LNCaP clone FGC (cell line): Measurements from ENCODE around the gene TMEM239.

ENCODE experiments used
- DNase-seq: peaks from one replicate; pipeline ENCODE4 v3.0.0-alpha.2; 2011; ENCODE audit warnings: low read depth
- H3K4me3 ChIP-seq: 2 replicates; pipeline ENCODE4 v1.5.1; 2011; ENCODE audit warnings: mild to moderate bottlenecking, low read depth, low read length, control low read depth
- CTCF ChIP-seq: IDR thresholded peaks from 2 replicates; pipeline ENCODE4 v1.5.1; 2012; ENCODE audit warnings: mild to moderate bottlenecking; ENCODE audit not compliant: control insufficient read depth, insufficient read depth; ENCODE audit errors: extremely low read depth

Gene TMEM239

GRCh38 chr20:2867081-2867864 lies 51.1 kb downstream of the TMEM239 start:
- no peak for TF ChIP-seq CTCF
- H3K4me3 ChIP-seq: no peak overlapping the region
- no peak for DNase-seq
